ENCODE results near the gene ARL5A.

The ARL5A gene

GRCh38 chr2:151840216-151841046 is 12.2 kb upstream of the ARL5A start:
- DNase-seq = no peak
- H3K9me3 ChIP-seq (ENCODE audit: insufficient read depth, low read depth, low read length) = no peaks in the 10 kb centered on the region
- WGBS (ENCODE audit: extremely low coverage, insufficient coverage, insufficient read length) = no CpG with 5 or more reads among the region's 5 CpGs

GRCh38 chr2:151837926-151838325 is 9.7 kb upstream of the ARL5A start:
- Histone ChIP-seq H3K4me1 (ENCODE audit: control insufficient read depth in 1 of 2, insufficient read depth in 2 of 2, low read length in 2 of 2) (peaks cover 8 to 10% of the 10 kb centered on the region in 2 experiments), H3K79me2 (ENCODE audit: control insufficient read depth, insufficient read depth, low read length, poor library complexity) (no peaks in the 10 kb centered on the region), H2AK5ac (ENCODE audit: low read length) (no peak overlapping the region), H3K18ac (ENCODE audit: low read length) (no peak overlapping the region), H3K4me2 (ENCODE audit: low read length) (no peak overlapping the region), H3K4me3 (ENCODE audit: low read depth, low read length) (no peak overlapping the region), H2BK5ac (ENCODE audit: low read depth, low read length, poor library complexity) (no peak overlapping the region), H3K36me3 (ENCODE audit: control insufficient read depth in 1 of 2, insufficient read depth in 2 of 2, low read length in 2 of 2) (no peaks in the 10 kb centered on the region), H3K14ac (ENCODE audit: low read length) (no peak overlapping the region), H3K79me1 (ENCODE audit: low read length) (peaks cover 2% of the 10 kb centered on the region), H4K8ac (ENCODE audit: low read depth, low read length) (no peak overlapping the region), H4K12ac (ENCODE audit: low read depth, low read length) (no peak overlapping the region), H3K23ac (ENCODE audit: low read length) (no peak overlapping the region), H2AFZ (ENCODE audit: insufficient read depth, low read length, poor library complexity) (no peak overlapping the region), H3K9ac (ENCODE audit: low read length) (no peak overlapping the region), H3K27ac (ENCODE audit: low read depth, low read length) (no peak overlapping the region), H3K4ac (ENCODE audit: low read depth, low read length) (no peak overlapping the region), H3K27me3 (ENCODE audit: insufficient read depth, low read length) (no peaks in the 10 kb centered on the region), H2BK12ac (ENCODE audit: low read length) (no peak overlapping the region), H4K91ac (ENCODE audit: low read depth, low read length) (no peak overlapping the region), H2BK120ac (ENCODE audit: insufficient read depth, low read length, poor library complexity) (no peak overlapping the region), H3K9me3 (ENCODE audit: insufficient read depth, low read depth, low read length) (no peaks in the 10 kb centered on the region)
- WGBS (ENCODE audit: extremely low coverage, insufficient coverage, insufficient read length) = no CpG with 5 or more reads among the region's 3 CpGs
- DNase-seq = no peak

More at GRCh38 chr2:151840216-151841046, 12.2 kb upstream of the ARL5A start:
- Histone ChIP-seq H4K12ac (ENCODE audit: low read depth, low read length) (no peak overlapping the region), H2BK12ac (ENCODE audit: low read length) (peak overlapping the region; percentile 72), H3K79me1 (ENCODE audit: low read length) (peaks cover 7% of the 10 kb centered on the region), H2AK5ac (ENCODE audit: low read length) (peak overlapping the region; percentile 39), H2BK120ac (ENCODE audit: insufficient read depth, low read length, poor library complexity) (peak overlapping the region; percentile 41), H3K79me2 (ENCODE audit: control insufficient read depth, insufficient read depth, low read length, poor library complexity) (no peaks in the 10 kb centered on the region), H2BK5ac (ENCODE audit: low read depth, low read length, poor library complexity) (peak overlapping the region; percentile 39), H3K4ac (ENCODE audit: low read depth, low read length) (peak overlapping the region; percentile 9), H3K36me3 (ENCODE audit: control insufficient read depth in 1 of 2, insufficient read depth in 2 of 2, low read length in 2 of 2) (no peaks in the 10 kb centered on the region), H2AFZ (ENCODE audit: insufficient read depth, low read length, poor library complexity) (no peak overlapping the region), H4K91ac (ENCODE audit: low read depth, low read length) (peak overlapping the region; percentile 13), H3K4me3 (ENCODE audit: low read depth, low read length) (no peak overlapping the region), H3K14ac (ENCODE audit: low read length) (no peak overlapping the region), H4K8ac (ENCODE audit: low read depth, low read length) (no peak overlapping the region), H3K27me3 (ENCODE audit: insufficient read depth, low read length) (no peaks in the 10 kb centered on the region), H3K23ac (ENCODE audit: low read length) (no peak overlapping the region), H3K4me2 (ENCODE audit: low read length) (no peak overlapping the region), H3K18ac (ENCODE audit: low read length) (no peak overlapping the region), H3K9ac (ENCODE audit: low read length) (no peak overlapping the region), H3K4me1 (ENCODE audit: control insufficient read depth in 1 of 2, insufficient read depth in 2 of 2, low read length in 2 of 2) (peaks cover 8 to 15% of the 10 kb centered on the region in 2 experiments), H3K27ac (ENCODE audit: low read depth, low read length) (peak overlapping the region; percentile 2)

GRCh38 chr2:151833984-151834383 is 5.8 kb upstream of the ARL5A start:
- Histone ChIP-seq H3K9me3 (ENCODE audit: insufficient read depth, low read depth, low read length) (no peaks in the 10 kb centered on the region), H3K23ac (ENCODE audit: low read length) (no peak overlapping the region), H2BK120ac (ENCODE audit: insufficient read depth, low read length, poor library complexity) (no peak overlapping the region), H4K91ac (ENCODE audit: low read depth, low read length) (no peak overlapping the region), H3K14ac (ENCODE audit: low read length) (no peak overlapping the region), H3K79me1 (ENCODE audit: low read length) (no peaks in the 10 kb centered on the region), H2BK5ac (ENCODE audit: low read depth, low read length, poor library complexity) (no peak overlapping the region), H3K4me2 (ENCODE audit: low read length) (no peak overlapping the region), H3K4ac (ENCODE audit: low read depth, low read length) (no peak overlapping the region), H3K18ac (ENCODE audit: low read length) (no peak overlapping the region), H2AFZ (ENCODE audit: insufficient read depth, low read length, poor library complexity) (no peak overlapping the region), H3K27me3 (ENCODE audit: insufficient read depth, low read length) (no peaks in the 10 kb centered on the region), H4K8ac (ENCODE audit: low read depth, low read length) (no peak overlapping the region), H3K9ac (ENCODE audit: low read length) (no peak overlapping the region), H3K79me2 (ENCODE audit: control insufficient read depth, insufficient read depth, low read length, poor library complexity) (no peaks in the 10 kb centered on the region), H3K36me3 (ENCODE audit: control insufficient read depth in 1 of 2, insufficient read depth in 2 of 2, low read length in 2 of 2) (no peaks in the 10 kb centered on the region), H3K4me1 (ENCODE audit: control insufficient read depth in 1 of 2, insufficient read depth in 2 of 2, low read length in 2 of 2) (no peaks in the 10 kb centered on the region), H2AK5ac (ENCODE audit: low read length) (no peak overlapping the region), H3K27ac (ENCODE audit: low read depth, low read length) (no peak overlapping the region), H2BK12ac (ENCODE audit: low read length) (no peak overlapping the region), H3K4me3 (ENCODE audit: low read depth, low read length) (no peak overlapping the region), H4K12ac (ENCODE audit: low read depth, low read length) (no peak overlapping the region)
- 100% methylated on average over 1 of the region's 3 CpGs for WGBS (ENCODE audit: extremely low coverage, insufficient coverage, insufficient read length)
- no peak for DNase-seq

- Histone ChIP-seq H4K12ac (ENCODE audit: low read depth, low read length) (no peak overlapping the region), H3K18ac (ENCODE audit: low read length) (no peak overlapping the region), H2BK12ac (ENCODE audit: low read length) (no peak overlapping the region), H3K23ac (ENCODE audit: low read length) (no peak overlapping the region), H3K4me1 (ENCODE audit: control insufficient read depth in 1 of 2, insufficient read depth in 2 of 2, low read length in 2 of 2) (peaks cover 3% of the 10 kb centered on the region in 2 experiments), H3K14ac (ENCODE audit: low read length) (no peak overlapping the region), H3K36me3 (ENCODE audit: control insufficient read depth in 1 of 2, insufficient read depth in 2 of 2, low read length in 2 of 2) (no peaks in the 10 kb centered on the region), H3K79me1 (ENCODE audit: low read length) (peaks cover 12% of the 10 kb centered on the region), H4K91ac (ENCODE audit: low read depth, low read length) (no peak overlapping the region), H2AFZ (ENCODE audit: insufficient read depth, low read length, poor library complexity) (no peak overlapping the region), H3K9ac (ENCODE audit: low read length) (no peak overlapping the region), H2BK120ac (ENCODE audit: insufficient read depth, low read length, poor library complexity) (no peak overlapping the region), H3K4ac (ENCODE audit: low read depth, low read length) (no peak overlapping the region), H3K27me3 (ENCODE audit: insufficient read depth, low read length) (no peaks in the 10 kb centered on the region), H3K4me3 (ENCODE audit: low read depth, low read length) (no peak overlapping the region), H3K79me2 (ENCODE audit: control insufficient read depth, insufficient read depth, low read length, poor library complexity) (peaks cover 9% of the 10 kb centered on the region), H3K4me2 (ENCODE audit: low read length) (no peak overlapping the region), H2BK5ac (ENCODE audit: low read depth, low read length, poor library complexity) (no peak overlapping the region), H4K8ac (ENCODE audit: low read depth, low read length) (no peak overlapping the region), H2AK5ac (ENCODE audit: low read length) (no peak overlapping the region), H3K9me3 (ENCODE audit: insufficient read depth, low read depth, low read length) (peaks cover 2% of the 10 kb centered on the region), H3K27ac (ENCODE audit: low read depth, low read length) (no peak overlapping the region)
- no CpG with 5 or more reads among the region's 2 CpGs for whole genome bisulfite sequencing (ENCODE audit: extremely low coverage, insufficient coverage, insufficient read length)
- DNase-seq = no peak
Observed at GRCh38 chr2:151830961-151831360, 2.7 kb upstream of the ARL5A start.
